GM23248 (cell line): ENCODE measurements around the gene E2F8. TPM values are rescaled to one million over a fixed set of nuclear protein-coding genes. Genes with fewer than 3 reads are reported as not detected.
"Not testable (repeated sequence)": the region's sequence is repeated elsewhere in the genome, so short reads cannot be mapped to it uniquely, and the experiment has no call there.

Experiments
- DNase-seq: peaks from one replicate; pipeline ENCODE4 v3.0.0-alpha.2; 2015
- H2AFZ ChIP-seq: fragments of 200-600 bp; sonication (generic); 2 replicates; pipeline ENCODE4 v1.6.1; 2016; ENCODE audit warnings: antibody characterized with exemption
- H3F3A ChIP-seq: fragments of 200-600 bp; sonication (generic); 2 replicates; pipeline ENCODE4 v1.6.1; 2016; ENCODE audit warnings: mild to moderate bottlenecking, antibody characterized with exemption, mixed run types; ENCODE audit not compliant: insufficient read depth
- H3K27ac ChIP-seq: fragments of 200-600 bp; sonication (generic); 2 replicates; pipeline ENCODE4 v1.5.1; 2016; ENCODE audit warnings: mild to moderate bottlenecking
- H3K27me3 ChIP-seq: fragments of 200-600 bp; sonication (generic); replicated peaks from 2 replicates; pipeline ENCODE4 v1.6.1; 2016; ENCODE audit warnings: mild to moderate bottlenecking; ENCODE audit not compliant: insufficient read depth
- H3K36me3 ChIP-seq: fragments of 200-600 bp; sonication (generic); 2 replicates; pipeline ENCODE4 v1.6.1; 2016; ENCODE audit warnings: low read depth, mild to moderate bottlenecking
- H3K4me1 ChIP-seq: fragments of 200-600 bp; sonication (generic); 2 replicates; pipeline ENCODE4 v1.6.1; 2016; ENCODE audit warnings: mild to moderate bottlenecking; ENCODE audit not compliant: insufficient read depth
- H3K4me2 ChIP-seq: fragments of 200-600 bp; sonication (generic); one replicate; pipeline ENCODE4 v1.6.1; 2016; ENCODE audit warnings: mild to moderate bottlenecking; ENCODE audit not compliant: unreplicated experiment
- H3K4me3 ChIP-seq: fragments of 200-600 bp; sonication (generic); 2 replicates; pipeline ENCODE4 v1.5.1; 2016; ENCODE audit warnings: mild to moderate bottlenecking
- H3K79me2 ChIP-seq: fragments of 200-600 bp; sonication (generic); 2 replicates; pipeline ENCODE4 v1.6.1; 2016; ENCODE audit warnings: mild to moderate bottlenecking; ENCODE audit not compliant: insufficient read depth
- H3K9ac ChIP-seq: fragments of 200-600 bp; sonication (generic); 2 replicates; pipeline ENCODE4 v1.6.1; 2016; ENCODE audit warnings: mild to moderate bottlenecking
- H3K9me2 ChIP-seq: fragments of 200-600 bp; sonication (generic); 2 replicates; pipeline ENCODE4 v1.6.1; 2016; ENCODE audit warnings: mixed run types, mild to moderate bottlenecking, moderate library complexity; ENCODE audit not compliant: insufficient read depth
- H3K9me3 ChIP-seq: fragments of 200-600 bp; sonication (generic); one replicate; pipeline ENCODE4 v1.6.1; 2017; ENCODE audit warnings: low read depth
- H4K20me1 ChIP-seq: fragments of 200-600 bp; sonication (generic); 2 replicates; pipeline ENCODE4 v1.6.0; 2016; ENCODE audit not compliant: insufficient read depth
- EZH2 ChIP-seq: fragments of 200-600 bp; sonication (generic); IDR thresholded peaks from 2 replicates; pipeline ENCODE4 v1.6.1; 2018; ENCODE audit warnings: antibody characterized with exemption, mild to moderate bottlenecking; ENCODE audit not compliant: insufficient read depth, poor library complexity, severe bottlenecking
- EZH2phosphoT487 ChIP-seq: fragments of 200-600 bp; sonication (generic); IDR thresholded peaks from 2 replicates; pipeline ENCODE4 v1.6.1; 2018; ENCODE audit warnings: antibody characterized with exemption, moderate library complexity, mild to moderate bottlenecking, low read depth; ENCODE audit not compliant: insufficient read depth
- WGBS, 2 experiments: methylation state at CpG; one replicate each; pipeline ENCODE4 v1.1.6; 2015 to 2017; ENCODE audit warnings: low lambda C conversion rate in 2 of 2, low coverage in 1 of 2; ENCODE audit errors: missing lambda C conversion rate in 2 of 2; 5-methylcytosine and 5-hydroxymethylcytosine counted together
- in situ Hi-C: fragments of 300-500 bp; cut with MboI; formaldehyde crosslinking; loops from 2 replicates; pipeline ENCODE4 v1.15.0; 2020
- polyA plus RNA-seq: library from polyadenylated mRNA; unstranded; fragments of >200 nt; fragmentation: Nextera tagmentation; extraction: Ambion mirVana; gene quantifications from 2 replicates; pipeline ENCODE4 v1.2.1, GENCODE V29; 2016
- total RNA-seq: library from RNA; depleted of rRNA; stranded (reverse); fragments of >200 nt; shearing (Covaris generic); gene quantifications from 2 replicates; pipeline ENCODE4 v1.2.3, GENCODE V29; 2014

E2F8 gene
- total and polyA plus RNA-seq, 2 experiments from 2014 or later = 0.76 to 1.1 TPM

DNA sequence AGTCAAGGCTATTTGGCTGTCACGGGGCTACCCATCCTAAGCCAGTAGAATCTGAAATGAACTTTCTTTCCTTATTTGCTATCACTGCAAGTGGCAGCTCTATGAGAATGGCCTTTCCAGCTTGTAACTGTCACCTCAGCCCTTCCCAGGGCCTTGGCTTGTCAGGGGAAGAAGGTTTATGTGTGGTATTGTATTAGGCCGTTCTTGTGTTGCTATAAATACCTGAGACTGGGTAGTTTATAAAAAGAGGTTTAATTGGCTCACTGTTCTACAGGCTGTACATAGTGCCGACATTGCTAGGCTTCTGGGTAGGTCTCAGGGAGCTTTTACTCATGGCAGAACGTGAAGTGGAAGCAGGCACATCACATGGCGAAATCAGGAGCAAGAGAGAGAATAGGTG lies 26.8 kb upstream of the E2F8 start:
- in situ Hi-C loops = no loop called here
- H3K4me3 ChIP-seq = no peak overlapping the region
- H4K20me1 ChIP-seq = no peaks in the 10 kb centered on the region
- 43 to 56% methylated on average over 5 of the region's 5 CpGs for WGBS, 2 experiments
- DNase-seq = no peak
- no peak for TF ChIP-seq EZH2
- no peaks in the 10 kb centered on the region for H3K9me3 ChIP-seq
- H3K27ac ChIP-seq = no peak overlapping the region
- H3K9me2 ChIP-seq = no peaks in the 10 kb centered on the region
- H2AFZ ChIP-seq = no peak overlapping the region
- H3K27me3 ChIP-seq = peaks cover 53% of the 10 kb centered on the region
- H3K79me2 ChIP-seq = no peaks in the 10 kb centered on the region
- H3K4me1 ChIP-seq = no peaks in the 10 kb centered on the region
- H3K36me3 ChIP-seq = no peaks in the 10 kb centered on the region
- no peaks in the 10 kb centered on the region for H3F3A ChIP-seq
- no peak overlapping the region for H3K9ac ChIP-seq
- no peak overlapping the region for H3K4me2 ChIP-seq

DNA sequence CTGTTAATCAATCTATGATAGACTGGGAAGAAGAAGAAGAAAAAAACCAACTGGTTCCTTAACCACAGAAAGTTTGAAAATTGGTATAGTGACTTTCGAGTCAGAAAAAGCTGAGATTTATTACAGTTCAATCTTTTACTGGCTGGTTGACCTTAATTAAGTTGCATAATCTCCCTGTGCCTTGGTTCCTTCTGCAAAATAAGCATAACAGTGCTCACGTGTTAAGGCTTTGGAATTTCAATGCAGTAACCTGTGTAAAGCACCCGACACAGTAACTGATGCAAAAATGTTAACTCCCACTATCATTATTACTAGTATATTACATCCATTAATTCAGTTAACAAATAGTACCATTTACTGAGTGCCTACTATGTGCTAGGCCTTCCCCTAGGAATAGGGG lies 22.6 kb upstream of the E2F8 start:
- H3K27me3 ChIP-seq = peaks cover 27% of the 10 kb centered on the region; the same call in 1 of the 2 replicates
- H3K79me2 ChIP-seq = no peaks in the 10 kb centered on the region
- no peak overlapping the region for H3K4me2 ChIP-seq
- 77 to 89% methylated on average over 3 of the region's 3 CpGs for WGBS, 2 experiments
- DNase-seq = no peak
- H3K9me2 ChIP-seq = no peaks in the 10 kb centered on the region
- TF ChIP-seq EZH2phosphoT487 = no peak
- no peak for TF ChIP-seq EZH2
- H3K36me3 ChIP-seq = no peaks in the 10 kb centered on the region
- in situ Hi-C loops = no loop called here
- H3K27ac ChIP-seq = no peak overlapping the region
- H4K20me1 ChIP-seq = no peaks in the 10 kb centered on the region
- H3K9me3 ChIP-seq = no peaks in the 10 kb centered on the region
- no peak overlapping the region for H3K9ac ChIP-seq
- no peak overlapping the region for H2AFZ ChIP-seq
- no peaks in the 10 kb centered on the region for H3F3A ChIP-seq
- H3K4me3 ChIP-seq = no peak overlapping the region
- no peaks in the 10 kb centered on the region for H3K4me1 ChIP-seq

DNA sequence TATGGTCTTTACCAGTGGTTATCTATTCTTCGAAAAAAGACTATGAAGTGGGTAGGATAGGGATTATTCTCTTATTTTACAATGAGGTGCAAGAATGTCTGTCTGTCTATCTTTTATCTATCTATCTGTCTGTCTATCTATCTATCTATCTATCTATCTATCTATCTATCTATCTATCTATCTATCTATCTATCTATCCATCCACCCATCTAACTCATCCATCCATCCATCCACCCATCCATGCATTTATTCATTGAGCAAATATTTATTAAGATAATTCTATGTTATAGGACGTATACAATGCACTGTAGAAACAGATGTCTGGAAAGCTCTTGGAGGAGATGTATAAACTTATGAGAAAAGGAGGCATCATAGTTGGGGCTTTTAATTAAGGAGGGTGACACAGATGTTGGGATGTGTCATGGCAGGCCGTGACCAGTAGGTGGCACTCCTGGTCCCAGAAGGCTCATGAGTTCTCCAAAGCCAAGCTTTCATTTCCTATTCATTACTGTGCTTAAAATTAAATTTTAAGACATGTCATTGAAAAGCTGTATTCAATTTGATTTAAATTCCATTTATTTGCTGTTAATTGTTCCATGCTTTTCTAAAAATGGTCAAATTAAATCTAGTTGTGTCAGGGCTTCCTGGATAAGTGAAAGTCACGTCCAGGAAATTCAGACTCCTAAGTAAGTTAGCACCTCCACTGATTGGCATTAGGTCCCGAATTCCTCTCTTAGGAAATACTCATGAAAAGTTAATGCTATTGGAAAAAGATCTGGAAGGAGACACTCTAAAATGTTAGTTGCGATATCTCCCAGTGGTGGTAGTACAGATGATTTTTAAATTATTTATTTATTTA lies 19.0 kb upstream of the E2F8 start:
- Histone ChIP-seq H3K9me2 (no peaks in the 10 kb centered on the region), H2AFZ (peak overlapping the region; percentile 33; the same call in 1 of the 2 replicates), H3K79me2 (no peaks in the 10 kb centered on the region), H3K9ac (no peak overlapping the region), H4K20me1 (no peaks in the 10 kb centered on the region), H3K36me3 (no peaks in the 10 kb centered on the region), H3F3A (no peaks in the 10 kb centered on the region), H3K4me1 (no peaks in the 10 kb centered on the region), H3K9me3 (no peaks in the 10 kb centered on the region), H3K27me3 (0 out of 2 replicates have a peak, but pooled peaks cover 5% of the 10 kb centered on the region), H3K4me3 (peak overlapping the region; percentile 56), H3K4me2 (peak overlapping the region; percentile 54), H3K27ac (no peak overlapping the region)
- TF ChIP-seq EZH2 = no peak
- TF ChIP-seq EZH2phosphoT487 = no peak
- peak; percentile 75 for DNase-seq
- WGBS, 2 experiments = 26 to 29% methylated on average over 6 of the region's 6 CpGs
- in situ Hi-C loops = no loop called here

DNA sequence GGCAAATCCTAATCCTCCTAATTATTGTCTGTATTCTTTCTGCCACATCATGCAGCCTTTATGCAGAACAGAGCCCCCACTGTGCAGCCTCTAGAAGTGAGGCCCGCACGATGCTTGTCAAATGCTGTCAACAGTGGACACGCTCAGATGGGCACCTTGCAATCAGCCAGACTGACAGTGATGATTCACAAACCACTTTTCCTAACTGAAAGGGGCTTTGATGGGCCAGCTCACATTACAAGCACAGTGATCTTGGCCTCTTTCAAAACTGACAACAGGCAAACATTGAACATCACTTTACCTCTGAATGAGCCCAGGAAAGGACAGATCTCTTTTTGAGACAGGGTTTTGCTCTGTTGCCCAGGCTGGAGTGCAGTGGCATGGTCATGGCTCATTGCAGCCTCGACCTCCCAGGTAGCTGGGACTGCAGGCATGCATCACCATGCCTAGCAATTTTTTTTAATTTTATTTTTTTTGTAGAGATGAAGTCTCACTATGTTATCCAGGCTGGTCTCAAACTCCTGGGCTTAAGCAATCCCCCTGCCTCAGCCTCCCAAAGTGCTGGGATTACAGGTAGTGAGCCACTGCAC lies 18.0 kb upstream of the E2F8 start:
- no peak overlapping the region for H3K4me3 ChIP-seq
- no peaks in the 10 kb centered on the region for H3K9me3 ChIP-seq

DNA sequence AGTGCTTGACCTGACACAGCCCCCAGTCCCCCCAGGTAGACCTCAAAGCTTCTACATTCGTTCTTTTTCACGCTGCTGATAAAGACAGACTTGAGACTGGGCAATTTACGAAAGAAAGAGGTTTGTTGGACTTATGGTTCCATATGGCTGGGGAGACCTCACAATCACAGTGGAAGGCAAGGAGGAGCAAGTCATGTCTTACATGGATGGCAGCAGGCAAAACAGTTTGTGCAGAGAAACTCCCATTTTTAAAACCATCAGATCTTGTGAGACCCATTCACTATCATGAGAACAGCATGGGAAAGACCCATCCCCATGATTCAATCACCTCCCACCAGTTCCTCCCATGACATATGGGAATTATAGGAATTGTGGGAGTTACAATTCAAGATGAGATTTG lies 13.7 kb upstream of the E2F8 start:
- not testable (repeated sequence) for H3K9me2 ChIP-seq, H3K79me2 ChIP-seq
- WGBS, 2 experiments = 24 to 25% methylated on average over 3 of the region's 3 CpGs

More for the DNA sequence above, 18.0 kb upstream of the E2F8 start:
- H3K4me2 ChIP-seq = no peak overlapping the region
- H3K4me1 ChIP-seq = no peaks in the 10 kb centered on the region
- DNase-seq = no peak
- H3K9ac ChIP-seq = no peak overlapping the region
- WGBS, 2 experiments = 71 to 72% methylated on average over 4 of the region's 4 CpGs
- no peak overlapping the region for H2AFZ ChIP-seq
- H3K27ac ChIP-seq = no peak overlapping the region
- H3K36me3 ChIP-seq = no peaks in the 10 kb centered on the region
- in situ Hi-C loops = no loop called here
- TF ChIP-seq EZH2phosphoT487 (no peak), EZH2 (no peak)
- no peaks in the 10 kb centered on the region for H3K79me2 ChIP-seq
- H3K27me3 ChIP-seq = 0 out of 2 replicates have a peak, but pooled peaks cover 2% of the 10 kb centered on the region
- no peaks in the 10 kb centered on the region for H4K20me1 ChIP-seq
- no peaks in the 10 kb centered on the region for H3K9me2 ChIP-seq
- H3F3A ChIP-seq = no peaks in the 10 kb centered on the region

More for the DNA sequence above, 13.7 kb upstream of the E2F8 start:
- H3K4me1 ChIP-seq, H3K9ac ChIP-seq, H4K20me1 ChIP-seq, H3K36me3 ChIP-seq, H3F3A ChIP-seq, DNase-seq, H3K4me3 ChIP-seq, H2AFZ ChIP-seq, H3K9me3 ChIP-seq, in situ Hi-C loops, H3K27me3 ChIP-seq, H3K27ac ChIP-seq, H3K4me2 ChIP-seq: not testable (repeated sequence)
